Measurements from ENCODE around the gene FAM124B.
"Not testable (repeated sequence)": the region's sequence is repeated elsewhere in the genome, so short reads cannot be mapped to it uniquely, and the experiment has no call there.

The FAM124B gene

DNA sequence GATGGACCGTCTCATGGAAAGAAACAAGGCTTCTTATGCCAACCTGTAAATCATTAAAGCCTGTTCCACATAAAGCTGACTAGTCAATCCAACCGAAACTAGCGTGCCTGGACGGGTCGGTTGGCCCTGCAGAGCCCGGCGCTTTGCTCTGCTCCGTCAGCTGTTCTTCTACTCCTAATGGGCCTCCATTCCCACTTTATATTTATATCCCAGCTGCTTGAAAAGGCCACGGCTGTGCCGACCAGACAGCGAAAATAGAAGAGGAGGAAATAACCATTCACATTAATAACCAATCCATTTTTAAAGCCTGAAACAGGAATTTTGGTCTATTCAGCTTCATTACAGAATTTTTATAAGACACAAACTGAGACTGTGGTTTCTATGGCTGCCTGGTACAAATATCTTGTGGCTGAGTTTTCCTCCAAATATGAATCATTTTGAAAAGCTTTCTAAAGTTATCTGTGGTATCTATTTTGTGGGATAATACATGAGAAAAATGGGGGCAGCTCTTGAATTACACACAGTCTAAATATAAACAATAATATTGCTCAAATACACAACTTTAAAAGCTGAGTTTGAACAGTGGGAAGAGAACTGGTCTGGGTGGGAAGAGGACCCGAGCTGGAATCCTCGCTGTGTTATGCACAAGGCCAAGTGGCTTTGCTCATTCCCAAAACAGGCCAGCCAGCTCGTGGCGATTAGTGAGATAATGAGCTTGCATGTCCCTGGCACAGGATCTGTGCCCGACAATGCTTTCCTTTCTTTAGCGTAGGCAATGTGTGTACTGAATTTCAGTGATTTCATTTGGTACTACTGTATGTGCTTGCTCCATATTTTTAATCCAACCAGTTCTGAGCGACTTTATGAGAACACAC is 10.5 kb upstream of the FAM124B start:
- DNase-seq = no peak

DNA sequence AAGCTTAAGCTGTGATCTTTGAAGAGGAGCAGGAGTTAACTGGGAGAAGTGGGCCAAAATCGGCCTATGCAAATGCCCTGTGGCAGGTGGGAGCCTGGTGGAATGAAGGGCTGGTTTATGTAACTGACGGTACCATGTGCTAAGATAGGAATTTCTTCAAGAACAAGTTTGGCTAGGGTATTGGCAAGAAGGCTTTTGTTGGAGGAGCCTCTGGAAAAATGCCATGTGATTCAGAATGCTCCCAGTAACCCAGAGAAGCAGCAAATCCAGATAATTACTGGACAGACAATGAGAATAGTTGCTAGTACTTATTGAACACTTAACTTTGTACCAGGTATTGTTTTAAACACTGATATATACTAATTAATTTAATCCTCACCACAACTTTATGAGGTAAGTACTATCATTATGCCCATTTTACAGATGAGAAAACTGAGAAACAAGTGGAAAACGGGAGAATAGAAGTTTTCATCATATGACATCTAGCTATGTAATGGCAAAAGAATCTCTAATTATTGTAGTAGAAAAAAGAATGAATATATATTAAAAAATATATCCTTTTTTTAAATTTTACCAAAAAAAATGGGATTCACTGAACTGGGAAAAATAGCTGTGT is 9.1 kb upstream of the FAM124B start:
- DNase-seq = no peak

DNA sequence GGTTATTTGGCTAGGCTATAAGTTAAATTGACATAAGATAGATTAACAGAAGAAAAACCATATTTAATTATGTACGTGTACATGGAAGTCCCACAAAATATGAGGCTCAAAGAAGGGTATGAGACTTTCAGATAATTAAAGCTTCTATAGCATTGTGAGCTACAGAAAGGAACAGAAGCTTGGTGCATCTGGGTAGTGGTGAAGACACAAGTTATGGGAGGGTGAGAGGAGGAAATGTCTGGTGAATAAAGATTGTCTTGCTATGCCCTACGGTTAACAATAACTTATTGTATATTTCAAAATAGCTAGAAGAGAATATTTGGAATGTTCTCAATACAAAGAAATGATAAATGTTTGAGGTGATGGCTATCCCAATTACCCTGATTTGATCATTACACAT is 6.8 kb upstream of the FAM124B start:
- no peak for DNase-seq

DNA sequence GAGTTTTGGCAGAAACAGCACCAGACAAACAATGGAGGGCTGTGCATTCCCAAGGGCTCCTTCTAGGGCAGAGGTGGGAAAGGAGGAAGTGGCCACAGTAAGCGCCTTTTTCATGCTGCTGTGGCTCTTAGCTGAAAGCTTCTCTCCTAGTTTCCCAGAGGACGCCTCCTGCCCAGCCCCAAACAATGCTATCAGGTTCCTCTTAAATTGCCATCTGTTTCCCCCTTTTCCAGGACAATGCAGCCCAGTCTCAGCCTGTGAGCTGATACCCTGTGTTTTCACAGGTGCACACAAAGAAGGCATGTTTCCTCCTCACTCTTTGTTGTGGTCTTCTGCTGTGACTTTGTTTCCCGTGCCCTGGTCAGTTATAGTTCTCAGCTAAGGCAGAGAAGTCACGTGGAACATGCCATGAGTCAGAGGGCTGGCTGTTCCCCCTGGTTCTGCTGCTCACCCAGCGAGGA is 5.4 kb upstream of the FAM124B start:
- DNase-seq = no peak

DNA sequence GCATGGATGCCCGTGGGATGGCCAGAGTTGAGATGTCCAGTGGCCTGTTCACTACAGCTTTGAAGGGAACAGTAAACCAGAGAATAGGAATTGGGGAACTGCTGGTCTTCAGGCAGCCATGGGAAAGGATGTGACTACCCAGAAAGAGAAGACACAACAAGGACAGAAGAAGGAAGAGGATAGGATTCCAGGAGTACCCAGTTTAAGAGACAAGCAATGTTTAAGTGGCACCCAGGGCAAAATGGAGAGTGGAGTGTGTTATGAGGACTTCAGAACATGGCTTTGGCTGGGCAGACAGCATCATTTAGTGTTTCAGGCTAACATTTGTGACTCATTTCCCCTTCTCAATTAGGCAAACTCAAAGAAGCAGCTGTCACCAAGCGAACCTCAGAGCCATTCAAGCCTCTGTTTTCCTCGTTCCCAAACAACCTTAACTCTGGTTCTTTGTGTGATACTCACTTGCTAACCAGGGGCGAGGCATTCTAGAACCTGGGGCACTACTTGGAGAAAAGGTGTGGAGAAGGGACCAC is 4.0 kb upstream of the FAM124B start:
- no peak for DNase-seq

DNA sequence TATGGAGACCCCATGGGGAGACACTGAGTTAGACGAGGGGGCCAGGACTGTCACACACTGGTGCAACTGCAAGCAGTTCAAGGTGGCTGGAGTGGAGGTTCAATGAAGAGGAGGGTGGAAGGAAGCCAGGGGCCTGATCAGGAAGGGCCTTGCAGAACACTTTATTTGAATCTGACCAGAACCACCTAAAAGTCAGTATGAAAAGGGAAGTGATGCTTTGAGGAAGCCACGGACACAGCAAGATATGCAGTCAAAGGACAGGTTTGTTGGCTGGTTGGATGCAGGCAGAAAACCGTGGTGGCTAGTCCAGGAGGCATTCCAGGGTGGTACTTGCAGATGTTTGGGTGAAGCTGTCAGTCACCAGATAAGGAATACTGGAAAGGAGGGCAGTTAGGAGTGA is 3.5 kb upstream of the FAM124B start:
- no peak for DNase-seq

DNA sequence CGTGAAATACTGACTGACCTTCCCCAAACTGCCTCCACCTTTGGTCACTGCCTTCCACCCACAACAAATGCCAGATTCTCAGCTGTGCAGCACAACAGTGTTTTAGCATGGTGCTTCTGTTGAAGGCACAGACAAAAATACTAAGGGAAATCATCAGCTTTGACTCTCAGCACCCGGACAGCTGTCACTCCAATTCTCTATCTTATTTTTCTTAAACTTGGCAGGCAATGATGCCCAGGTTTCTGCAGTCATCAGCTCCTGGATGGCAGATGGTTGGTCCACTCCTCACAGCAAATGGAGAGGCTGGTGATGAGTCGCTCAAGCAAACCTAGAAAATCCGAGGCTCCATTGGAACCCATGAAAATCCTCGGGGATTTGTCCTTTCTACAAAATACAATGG is 2.9 kb upstream of the FAM124B start:
- no peak for DNase-seq

DNA sequence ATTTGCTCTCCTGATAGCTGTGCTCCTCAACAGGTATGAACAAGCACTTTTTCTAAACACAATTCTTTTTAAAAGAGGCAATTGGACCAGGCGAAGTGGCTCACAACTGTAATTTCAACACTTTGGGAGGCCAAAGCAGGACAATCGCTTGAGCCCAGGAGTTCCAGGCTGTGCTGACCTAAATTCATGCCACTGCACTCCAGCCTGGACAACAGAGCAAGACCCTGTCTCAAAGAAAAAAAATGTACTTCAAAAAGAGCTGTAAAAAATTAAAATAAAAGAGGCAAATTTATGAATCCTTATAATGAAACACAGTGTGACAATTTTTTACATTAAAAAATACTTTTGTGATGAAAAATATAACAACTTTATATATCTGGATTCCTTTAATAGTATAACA is 1.8 kb upstream of the FAM124B start:
- no peak for DNase-seq

DNA sequence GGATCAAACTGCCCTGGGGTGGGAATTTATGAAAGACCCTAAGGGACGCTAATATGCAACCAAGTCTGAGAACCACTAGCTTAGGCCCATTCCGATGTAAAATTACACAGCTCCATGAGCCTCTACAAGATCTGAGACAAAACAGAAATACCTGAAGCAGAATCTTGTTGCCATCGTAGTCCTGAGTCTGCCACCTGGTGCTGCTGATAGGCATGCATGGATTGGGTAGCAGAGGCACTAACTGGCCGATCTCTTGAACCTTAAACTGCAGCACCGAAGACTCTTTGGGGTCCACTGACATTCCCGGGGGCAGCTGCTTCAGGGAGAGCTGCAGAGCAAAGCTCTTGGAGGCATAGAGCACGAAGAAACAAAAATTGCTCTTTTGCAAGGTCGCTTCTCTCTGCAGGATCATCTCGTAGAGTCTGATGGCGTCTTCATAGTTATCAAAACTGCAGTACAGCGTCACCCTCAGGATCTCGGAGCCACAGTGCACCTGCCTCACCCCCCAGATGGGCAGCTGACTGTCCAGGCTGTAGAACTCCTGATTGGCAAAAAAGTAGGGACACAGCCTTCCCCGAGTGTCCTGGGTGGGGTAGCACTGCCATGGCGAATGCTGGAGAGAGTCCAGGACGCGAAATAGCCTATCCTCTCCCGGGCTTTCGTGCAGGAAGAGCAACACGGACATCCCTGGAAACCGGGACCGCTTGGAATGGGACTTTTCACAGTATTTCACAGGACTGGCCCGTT is 848 bp downstream of the FAM124B start:
- DNase-seq = no peak

DNA sequence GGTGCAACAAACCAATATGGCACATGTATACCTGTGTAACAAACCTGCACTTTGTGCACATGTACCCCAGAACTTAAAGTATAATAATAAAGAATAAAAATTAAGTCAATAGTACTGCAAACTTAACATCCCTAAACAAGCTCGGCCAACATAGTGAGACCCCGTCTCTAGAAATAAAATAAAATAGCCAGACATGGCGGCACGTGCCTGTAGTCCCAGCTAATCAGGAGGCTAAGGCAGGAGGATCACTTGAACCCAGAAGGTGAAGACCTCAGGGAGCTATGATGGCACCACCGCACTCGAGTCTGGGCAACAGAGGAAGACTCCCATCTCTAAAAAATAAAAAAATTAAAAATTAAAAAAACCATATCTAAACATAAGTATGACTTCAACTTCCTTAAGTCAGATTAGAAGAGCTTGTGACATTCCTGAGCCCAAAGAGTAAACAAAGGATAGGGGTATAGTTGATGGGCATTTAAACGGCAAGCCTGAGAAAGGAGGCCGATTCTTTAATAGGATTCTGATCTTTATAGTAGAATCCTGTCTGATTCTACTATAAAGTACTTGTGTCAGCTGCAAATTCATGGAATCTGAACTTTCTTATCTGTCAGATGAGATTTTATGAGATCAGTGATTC is 1.6 kb downstream of the FAM124B start:
- no peak for DNase-seq

DNA sequence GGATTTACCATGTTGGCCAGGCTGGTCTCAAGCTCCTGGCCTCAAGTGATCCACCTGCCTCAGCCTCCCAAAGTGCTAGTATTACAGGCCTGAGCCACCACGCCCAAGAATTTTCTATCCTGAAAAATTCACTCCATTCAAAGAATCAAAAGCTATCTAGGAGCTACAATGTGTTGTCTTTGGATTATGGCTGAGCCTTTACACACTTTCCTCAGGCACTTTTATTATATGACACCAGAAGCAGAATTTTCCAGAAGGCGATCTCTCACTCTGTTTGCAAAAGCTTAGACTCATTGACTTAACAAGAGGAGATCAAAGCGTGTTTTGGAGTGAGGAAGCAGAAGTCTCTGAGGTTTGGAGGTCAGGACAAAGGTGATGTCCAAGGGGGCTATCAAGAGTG is 3.6 kb downstream of the FAM124B start:
- DNase-seq = no peak

DNA sequence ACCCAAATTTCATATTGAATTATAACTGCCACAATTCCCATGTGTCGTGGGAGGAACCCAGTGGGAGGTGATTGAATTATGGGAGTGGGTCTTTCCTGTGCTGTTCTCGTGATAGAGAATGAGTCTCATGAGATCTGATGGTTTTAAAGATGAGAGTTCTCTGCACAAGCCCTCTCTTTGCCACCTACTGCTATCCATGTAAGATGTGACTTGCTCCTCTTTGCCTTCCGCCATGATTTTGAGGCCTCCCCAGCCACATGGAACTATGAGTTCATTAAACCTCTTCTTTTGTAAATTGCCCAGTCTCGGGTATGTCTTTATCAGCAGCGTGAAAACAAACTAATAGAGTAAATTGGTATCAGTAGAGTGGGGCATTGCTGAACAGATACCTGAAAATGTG is 4.8 kb downstream of the FAM124B start:
- not testable (repeated sequence) for DNase-seq

DNA sequence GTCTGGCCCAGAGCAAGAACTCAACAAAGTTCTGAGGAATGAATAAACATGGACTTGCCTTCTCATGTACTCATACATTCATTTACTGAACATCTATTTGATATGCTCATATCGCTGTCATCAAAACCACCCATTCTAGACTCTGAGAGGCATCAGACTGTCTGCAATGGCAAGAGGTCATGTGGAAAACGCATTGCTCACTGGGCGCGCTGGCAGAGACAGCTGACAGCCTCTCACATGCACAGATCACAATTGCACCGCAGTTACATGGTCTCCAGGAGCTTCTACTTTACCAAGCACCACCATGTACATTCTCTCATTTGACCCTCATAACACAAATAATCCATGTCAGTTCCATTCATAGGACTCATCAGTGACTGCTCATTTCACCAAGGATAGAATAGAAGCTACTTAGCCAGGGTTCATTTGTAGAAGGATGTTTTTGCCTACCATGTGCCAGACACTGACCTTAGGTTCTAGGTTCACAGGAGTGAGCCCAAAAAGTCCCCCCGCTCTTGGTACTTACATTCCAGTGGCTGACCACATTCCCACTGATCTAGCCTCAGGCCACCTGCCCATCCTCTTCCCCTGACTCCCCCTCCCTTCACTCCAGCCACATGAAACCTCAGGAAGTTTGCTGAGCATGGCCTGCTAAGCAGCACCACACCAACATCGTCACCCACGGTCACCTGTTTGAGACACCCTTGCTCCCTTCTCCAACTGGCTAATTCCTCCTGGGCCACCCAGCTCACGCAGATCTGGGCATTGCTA is 6.1 kb downstream of the FAM124B start:
- DNase-seq = no peak

DNA sequence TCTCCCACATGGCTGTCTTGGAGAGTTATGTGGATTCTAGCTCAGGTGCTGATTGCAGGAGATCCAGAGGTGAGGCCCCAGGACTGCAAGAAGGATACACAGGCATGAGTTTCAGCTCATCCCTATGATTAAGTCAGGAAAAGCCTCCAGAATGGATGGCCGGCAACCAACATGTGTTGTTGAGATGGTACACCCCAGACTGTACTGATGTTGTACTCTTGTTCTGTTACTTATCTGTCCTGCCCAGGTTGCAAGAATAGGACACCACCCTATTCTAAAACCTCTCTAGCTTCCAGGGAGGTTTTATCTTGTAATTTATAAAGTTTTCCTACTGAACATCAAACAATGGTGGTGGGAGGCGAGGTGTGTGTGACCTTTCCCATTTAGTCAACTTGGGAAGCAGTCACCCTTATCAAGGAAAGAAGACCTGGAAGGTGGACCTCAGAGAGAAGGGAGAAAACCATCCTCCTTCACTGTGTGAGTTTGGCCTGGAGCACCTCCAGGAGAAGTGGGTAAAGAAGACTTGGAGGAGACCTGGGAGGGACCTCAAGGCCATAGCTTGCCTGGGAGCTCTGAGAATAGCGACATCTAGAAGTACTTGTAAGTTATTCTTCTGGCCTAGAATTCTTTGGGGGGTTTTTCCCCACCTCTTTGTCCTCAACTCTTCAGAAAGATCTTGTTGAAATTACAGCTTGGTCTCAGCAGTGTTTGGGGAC is 8.6 kb downstream of the FAM124B start:
- DNase-seq = no peak

DNA sequence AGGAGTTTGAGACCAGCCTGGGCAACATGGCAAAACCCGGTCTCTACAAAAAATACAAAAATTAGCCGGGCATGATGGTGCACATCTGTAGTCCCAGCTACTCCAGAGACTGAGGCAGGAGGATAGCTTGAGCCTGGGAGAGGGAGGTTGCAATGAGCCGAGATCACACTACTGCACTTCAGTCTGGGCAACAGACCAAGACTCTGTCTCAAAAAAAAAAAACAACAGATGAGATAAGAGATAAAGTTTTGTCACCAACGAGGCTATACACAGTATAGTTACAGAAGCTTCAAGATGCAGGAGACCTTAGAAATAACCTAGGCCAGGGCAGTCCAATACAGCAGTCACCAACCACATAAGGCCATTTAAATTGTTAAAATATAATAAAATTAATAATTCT is 9.4 kb downstream of the FAM124B start:
- DNase-seq = no peak

DNA sequence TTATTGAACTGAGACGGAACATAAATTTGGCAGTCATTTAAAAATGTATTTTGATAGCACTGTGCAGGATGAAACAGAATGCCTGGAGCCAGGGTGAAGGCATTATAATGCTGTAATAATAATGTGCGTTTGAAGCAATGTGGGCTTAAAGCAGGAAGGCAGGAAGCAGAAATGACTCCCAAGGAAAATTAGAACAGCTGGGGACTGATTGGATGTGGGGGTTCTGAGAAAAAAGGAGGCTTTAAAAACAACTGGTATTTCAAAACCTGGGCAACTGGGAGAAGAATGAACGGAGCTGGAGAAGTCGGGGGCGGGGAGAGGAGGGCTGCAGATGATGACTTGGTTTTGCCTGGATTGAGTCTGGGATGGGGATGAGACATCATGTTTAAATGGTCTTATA is 12.6 kb downstream of the FAM124B start:
- DNase-seq = no peak

DNA sequence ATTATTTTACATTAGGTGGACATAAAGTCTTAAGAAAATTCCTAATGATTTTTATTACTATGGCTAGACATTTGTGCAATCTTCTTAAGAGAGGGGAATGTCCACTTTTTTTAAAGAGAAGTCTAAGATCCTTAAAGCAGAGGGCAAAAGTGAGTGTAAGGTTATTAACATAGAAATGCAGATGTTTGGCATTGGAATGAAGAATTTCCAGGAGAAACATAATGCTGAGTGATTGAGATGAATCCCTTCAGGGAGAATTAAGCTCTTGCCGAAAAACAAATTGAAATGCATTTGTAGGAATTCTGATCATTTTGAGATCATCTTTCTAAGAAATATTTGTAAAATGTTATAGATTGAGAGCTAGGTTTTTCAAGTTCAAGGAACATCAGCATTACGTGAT is 15.0 kb downstream of the FAM124B start:
- no peak for DNase-seq

DNA sequence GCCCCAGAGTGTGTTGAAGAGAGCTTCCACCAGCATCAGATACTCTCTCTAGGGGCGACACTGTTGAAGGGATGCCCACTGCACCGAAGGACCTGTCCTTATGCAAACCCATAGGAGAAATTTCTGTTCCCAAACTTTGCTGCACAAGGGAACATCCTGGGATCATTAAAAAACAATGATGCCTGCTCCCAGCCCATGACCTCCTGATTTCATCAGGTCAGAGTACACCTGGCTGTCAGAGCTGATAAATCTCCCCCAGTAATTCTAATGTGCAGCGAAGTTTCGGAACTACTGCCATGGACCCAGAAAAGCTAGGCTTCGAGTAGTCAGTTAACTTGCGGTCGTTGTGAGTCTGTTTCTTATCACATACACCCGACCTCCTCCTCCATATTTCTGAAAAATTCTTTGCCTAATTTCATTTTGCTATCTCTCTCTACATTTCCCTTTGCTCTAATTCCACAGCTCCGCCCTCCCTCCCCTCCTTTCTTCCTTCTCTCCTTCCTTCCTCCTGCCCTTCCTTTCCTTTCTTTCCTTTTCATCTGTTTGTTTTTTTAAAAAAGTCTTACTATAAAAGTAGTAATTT is 18.8 kb downstream of the FAM124B start:
- DNase-seq = no peak

DNA sequence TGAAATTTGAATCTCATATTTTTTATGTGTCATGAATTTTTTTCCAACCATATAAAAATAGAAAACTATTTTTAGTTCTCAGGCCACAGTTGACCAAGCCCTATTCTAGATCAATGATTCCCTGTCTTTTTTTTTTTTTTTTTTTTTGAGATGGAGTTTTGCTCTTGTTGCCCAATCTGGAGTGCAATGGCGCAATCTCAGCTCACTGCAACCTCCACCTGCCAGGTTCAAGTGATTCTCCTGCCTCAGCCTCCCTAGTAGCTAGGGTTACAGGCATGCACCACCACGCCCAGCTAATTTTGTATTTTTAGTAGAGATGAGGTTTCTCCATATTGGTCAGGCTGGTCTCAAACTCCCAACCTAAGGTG is 19.6 kb downstream of the FAM124B start:
- DNase-seq = not testable (repeated sequence)

DNA sequence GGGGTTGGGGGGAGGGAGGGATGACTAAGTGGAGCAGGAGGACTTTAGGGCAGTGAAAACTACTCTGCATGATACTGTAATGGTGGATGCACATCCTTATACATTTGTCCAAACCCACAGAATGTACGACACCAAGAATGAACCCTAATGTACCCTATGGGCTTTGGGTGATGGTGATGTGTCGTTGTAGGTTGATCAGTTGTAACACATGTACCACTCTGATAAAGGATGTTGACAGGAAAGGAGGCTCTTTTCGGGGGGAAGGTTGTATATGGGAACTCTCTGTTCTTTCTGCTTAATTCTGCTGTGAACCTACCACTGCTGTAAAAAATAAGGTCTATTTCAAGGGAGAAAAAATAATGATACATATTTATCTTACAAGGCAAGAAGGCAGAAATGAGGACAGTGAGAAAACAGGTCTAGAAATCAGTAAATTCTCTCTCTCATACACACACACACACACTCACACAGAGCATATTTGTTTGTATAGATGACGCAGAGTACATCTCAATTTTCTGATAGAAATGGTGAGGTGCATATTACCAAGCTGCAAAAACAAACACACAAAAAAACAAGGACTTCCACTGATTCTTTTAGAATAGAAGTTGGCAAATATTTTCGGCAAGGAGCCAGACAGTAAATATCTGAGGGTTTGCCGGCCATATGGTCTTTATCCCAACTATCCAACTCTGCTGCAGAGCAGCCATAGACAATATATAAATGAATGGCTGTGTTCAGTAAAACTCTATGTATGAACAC is 20.2 kb downstream of the FAM124B start:
- no peak for DNase-seq

All from activated CD8-positive, alpha-beta memory T cell treated with anti-CD3 and anti-CD28 coated beads, Interleukin-2, amount 50 U/mL, for 4 hours (primary cell).